CD4-positive, alpha-beta T cell (primary cell): Measurements from ENCODE around the gene DOCK4. TPM values are rescaled to one million over a fixed set of nuclear protein-coding genes. Genes with fewer than 3 reads are reported as not detected.

ENCODE experiments used
- ATAC-seq: fragments of 200-7000 bp; cut with Tn5 transposase; one replicate; pipeline ENCODE4 v1.10.0; 2022; ENCODE audit warnings: mild to moderate bottlenecking; ENCODE audit not compliant: poor library complexity
- CTCF ChIA-PET: fragments of 350-600 bp; sonication (Branson Sonifier 250); formaldehyde crosslinking; loops from one replicate; lab custom pipeline; 2021; ENCODE audit warnings: antibody characterized with exemption, inconsistent platforms; lab: Charles Lee
- POLR2A ChIA-PET: fragments of 350-600 bp; sonication (Branson Sonifier 250); formaldehyde crosslinking; loops from one replicate; lab custom pipeline; 2021; ENCODE audit warnings: antibody characterized with exemption, inconsistent platforms; lab: Charles Lee
- DNase-seq, 14 experiments: peaks; one replicate each; pipeline ENCODE4 v3.0.0-alpha.2; 2013 to 2020; ENCODE audit warnings: mixed read lengths in 2 of 14
- H3K27ac ChIP-seq, 2 donors: one replicate each; pipeline versions ENCODE4 v1.5.1 to v1.7.0; 2013; ENCODE audit warnings: low read length in 2 of 2, low read depth in 1 of 2, mild to moderate bottlenecking in 1 of 2
- H3K27me3 ChIP-seq, 2 experiments: 1 replicate in 1 of 2; 2 replicates in 1 of 2; pipeline versions ENCODE4 v1.6.1 to v1.7.0; 2013; ENCODE audit warnings: low read length in 2 of 2, control low read depth in 1 of 2, mild to moderate bottlenecking in 1 of 2, moderate library complexity in 1 of 2; ENCODE audit not compliant: insufficient read depth in 2 of 2, control insufficient read depth in 1 of 2
- H3K36me3 ChIP-seq: one replicate; pipeline ENCODE4 v1.6.1; 2013; ENCODE audit warnings: low read length, control low read depth; ENCODE audit not compliant: insufficient read depth
- H3K4me1 ChIP-seq: one replicate; pipeline ENCODE4 v1.6.1; 2013; ENCODE audit warnings: low read length, control low read depth; ENCODE audit not compliant: insufficient read depth
- H3K4me3 ChIP-seq: one replicate; pipeline ENCODE4 v1.5.1; 2013; ENCODE audit warnings: mild to moderate bottlenecking, low read length, moderate library complexity
- H3K9me3 ChIP-seq, 2 experiments: 1 replicate in 1 of 2; 2 replicates in 1 of 2; pipeline versions ENCODE4 v1.6.1 to v1.7.0; 2013; ENCODE audit warnings: low read length in 2 of 2, mild to moderate bottlenecking in 2 of 2, control low read depth in 1 of 2, moderate library complexity in 1 of 2; ENCODE audit not compliant: control insufficient read depth in 1 of 2, insufficient read depth in 1 of 2
- H3K27ac Mint-ChIP-seq: one replicate; pipeline ENCODE4 v1.8.0; 2020; ENCODE audit warnings: mixed read lengths
- H3K27me3 Mint-ChIP-seq: one replicate; pipeline ENCODE4 v1.8.0; 2021; ENCODE audit warnings: mixed read lengths
- H3K36me3 Mint-ChIP-seq: one replicate; pipeline ENCODE4 v1.8.0; 2021; ENCODE audit warnings: low read depth, mixed read lengths
- H3K4me1 Mint-ChIP-seq: one replicate; pipeline ENCODE4 v1.8.0; 2021; ENCODE audit warnings: low read depth, mixed read lengths
- H3K4me3 Mint-ChIP-seq: one replicate; pipeline ENCODE4 v1.8.0; 2020; ENCODE audit warnings: mild to moderate bottlenecking, mixed read lengths
- H3K9me3 Mint-ChIP-seq: one replicate; pipeline ENCODE4 v1.8.0; 2020; ENCODE audit warnings: mixed read lengths
- intact Hi-C, 2 experiments: fragments of 100-400 bp; cut with DNase I in 1 of 2; cut with micrococcal nuclease in 1 of 2; formaldehyde crosslinking; loops; one replicate each; pipeline versions ENCODE4 v1.15.1 to v1.9.0; 2023 to 2025; cut with DNase I, micrococcal nuclease
- total RNA-seq, 174 experiments: library from RNA in 2 of 174; stranded (reverse) in 2 of 174; gene quantifications; one replicate each; pipeline ENCODE4 v1.2.3 and lab custom pipeline; 2021 to 2026
- TF ChIP-seq, protein P1 (sequence below): fragments of 200-600 bp; IDR thresholded peaks from one replicate; pipeline ENCODE4 v1.8.0; 2022; ENCODE audit warnings: antibody characterized with exemption, mild to moderate bottlenecking

Gene DOCK4
- total RNA-seq, 2 experiments from 2014 or later, result 0.31 to 0.38 TPM

DNA sequence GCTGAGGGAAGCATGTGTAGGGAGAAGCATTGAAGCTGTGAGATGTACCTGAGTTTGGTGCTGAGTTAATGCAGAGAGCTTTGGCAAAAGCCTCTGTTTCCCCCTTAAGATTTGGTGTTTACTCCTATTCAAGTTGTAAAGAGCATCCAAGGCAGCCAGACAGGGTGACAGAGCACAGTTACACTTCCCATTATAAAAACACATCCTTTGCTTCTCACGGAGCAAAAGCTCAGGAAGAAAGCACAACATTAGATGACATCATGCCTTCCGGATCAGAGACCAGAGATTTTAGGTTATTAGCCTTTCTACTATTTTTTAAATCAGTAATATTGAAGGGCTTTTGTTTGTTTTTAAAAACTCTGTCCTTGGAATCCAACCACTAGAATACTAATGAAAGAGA is 182.9 kb downstream of the DOCK4 start:
- TF ChIP-seq, protein P1, sequence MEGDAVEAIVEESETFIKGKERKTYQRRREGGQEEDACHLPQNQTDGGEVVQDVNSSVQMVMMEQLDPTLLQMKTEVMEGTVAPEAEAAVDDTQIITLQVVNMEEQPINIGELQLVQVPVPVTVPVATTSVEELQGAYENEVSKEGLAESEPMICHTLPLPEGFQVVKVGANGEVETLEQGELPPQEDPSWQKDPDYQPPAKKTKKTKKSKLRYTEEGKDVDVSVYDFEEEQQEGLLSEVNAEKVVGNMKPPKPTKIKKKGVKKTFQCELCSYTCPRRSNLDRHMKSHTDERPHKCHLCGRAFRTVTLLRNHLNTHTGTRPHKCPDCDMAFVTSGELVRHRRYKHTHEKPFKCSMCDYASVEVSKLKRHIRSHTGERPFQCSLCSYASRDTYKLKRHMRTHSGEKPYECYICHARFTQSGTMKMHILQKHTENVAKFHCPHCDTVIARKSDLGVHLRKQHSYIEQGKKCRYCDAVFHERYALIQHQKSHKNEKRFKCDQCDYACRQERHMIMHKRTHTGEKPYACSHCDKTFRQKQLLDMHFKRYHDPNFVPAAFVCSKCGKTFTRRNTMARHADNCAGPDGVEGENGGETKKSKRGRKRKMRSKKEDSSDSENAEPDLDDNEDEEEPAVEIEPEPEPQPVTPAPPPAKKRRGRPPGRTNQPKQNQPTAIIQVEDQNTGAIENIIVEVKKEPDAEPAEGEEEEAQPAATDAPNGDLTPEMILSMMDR, result no peak
- no peaks in the 10 kb centered on the region for H3K4me1 ChIP-seq
- Mint-ChIP-seq H3K27me3 (peaks cover 6% of the 10 kb centered on the region), H3K27ac (no peak overlapping the region), H3K4me3 (no peak overlapping the region), H3K36me3 (no peaks in the 10 kb centered on the region), H3K4me1 (no peaks in the 10 kb centered on the region), H3K9me3 (no peaks in the 10 kb centered on the region)
- DNase-seq (no peak), ATAC-seq (no peak)
- H3K27ac ChIP-seq, result no peak overlapping the region
- H3K9me3 ChIP-seq, result no peaks in the 10 kb centered on the region
- ChIA-PET POLR2A (no interaction called here), CTCF (no interaction called here)
- no peaks in the 10 kb centered on the region for H3K27me3 ChIP-seq
- H3K36me3 ChIP-seq, result no peaks in the 10 kb centered on the region
- H3K4me3 ChIP-seq, result no peak overlapping the region
- intact Hi-C loops, result no loop called here

DNA sequence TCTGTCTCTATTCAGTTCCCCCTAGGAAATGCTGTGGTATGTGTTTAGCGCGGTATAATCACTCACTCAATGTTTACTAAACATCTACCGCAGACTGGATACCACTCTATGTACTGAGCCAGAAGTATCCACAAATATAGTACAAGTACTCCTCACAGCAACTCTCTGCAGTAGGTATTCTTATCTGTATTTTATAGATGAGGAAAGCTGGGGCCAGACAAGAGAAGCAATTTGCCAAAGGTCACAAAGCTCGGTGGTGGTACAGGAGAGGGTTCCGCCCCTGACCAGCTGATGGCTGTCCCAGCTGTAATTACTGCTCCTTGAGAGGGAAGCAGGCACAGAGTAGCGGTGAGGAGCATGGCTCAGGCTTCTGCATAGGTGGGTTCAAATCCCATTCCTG is 184.1 kb downstream of the DOCK4 start:
- no peaks in the 10 kb centered on the region for H3K4me1 ChIP-seq
- intact Hi-C loops, result no loop called here
- Mint-ChIP-seq H3K36me3 (no peaks in the 10 kb centered on the region), H3K9me3 (no peaks in the 10 kb centered on the region), H3K4me1 (no peaks in the 10 kb centered on the region), H3K27me3 (peaks cover 5% of the 10 kb centered on the region), H3K27ac (no peak overlapping the region), H3K4me3 (no peak overlapping the region)
- no peak overlapping the region for H3K4me3 ChIP-seq
- CTCF ChIA-PET, result interaction anchor here (1.4 kb wide), 1 partner anchor 14 kb away, joined by 3 read pairs; no protein-coding TSS in a partner anchor
- POLR2A ChIA-PET, result no interaction called here
- no peaks in the 10 kb centered on the region for H3K27me3 ChIP-seq
- H3K36me3 ChIP-seq, result no peaks in the 10 kb centered on the region
- no peak overlapping the region for H3K27ac ChIP-seq
- DNase-seq, result no peak
- no peaks in the 10 kb centered on the region for H3K9me3 ChIP-seq
- no peak for ATAC-seq
- TF ChIP-seq, protein P1, result no peak

DNA sequence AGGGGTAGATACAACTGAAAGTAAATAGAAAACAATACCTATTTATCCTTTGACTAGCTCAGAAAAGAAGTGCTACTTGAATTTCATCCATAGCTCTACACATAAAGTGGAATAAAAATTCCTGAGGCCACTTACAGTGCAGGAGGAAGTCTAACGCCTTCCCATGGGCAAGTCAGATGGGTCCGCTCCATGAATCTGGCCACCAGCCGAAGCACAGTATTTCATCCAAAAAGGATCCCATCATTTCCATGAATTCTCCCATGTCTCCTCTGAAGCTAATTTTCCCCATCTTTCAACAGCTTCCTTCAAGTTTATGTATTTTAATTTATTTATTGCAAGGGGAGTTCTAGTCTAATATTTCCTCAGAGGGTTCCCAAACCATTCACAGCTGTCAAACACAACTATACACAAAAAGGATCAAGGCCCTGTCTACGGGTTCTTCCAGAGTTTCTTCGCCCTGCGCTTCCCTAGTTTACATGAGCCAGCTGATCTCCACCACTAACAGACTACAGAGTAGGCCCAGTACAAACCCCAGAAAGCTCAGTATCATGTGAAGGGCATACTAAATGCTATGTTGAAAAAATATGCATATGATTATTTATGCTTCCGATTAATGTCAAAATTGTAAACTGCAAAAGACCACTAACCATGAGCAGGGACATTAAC is 184.7 kb downstream of the DOCK4 start:
- Histone ChIP-seq H3K9me3 (no peaks in the 10 kb centered on the region), H3K27ac (no peak overlapping the region), H3K4me1 (no peaks in the 10 kb centered on the region), H3K36me3 (no peaks in the 10 kb centered on the region), H3K4me3 (no peak overlapping the region), H3K27me3 (no peaks in the 10 kb centered on the region)
- ChIA-PET CTCF (interaction anchor here (1.4 kb wide), 1 partner anchor 14 kb away, joined by 3 read pairs; no protein-coding TSS in a partner anchor), POLR2A (no interaction called here)
- no peaks in the 10 kb centered on the region for H3K9me3 Mint-ChIP-seq
- DNase-seq (no peak), ATAC-seq (no peak)
- TF ChIP-seq, protein P1, result no peak
- intact Hi-C loops, result no loop called here
- H3K4me1 Mint-ChIP-seq, result no peaks in the 10 kb centered on the region
- no peak overlapping the region for H3K4me3 Mint-ChIP-seq
- no peaks in the 10 kb centered on the region for H3K36me3 Mint-ChIP-seq
- peaks cover 5% of the 10 kb centered on the region for H3K27me3 Mint-ChIP-seq
- no peak overlapping the region for H3K27ac Mint-ChIP-seq
